Measurements from ENCODE around the gene NAA20.
A peak's percentile ranks its signal among the peaks of the same experiment; 100 is the strongest.

Gene NAA20

DNA sequence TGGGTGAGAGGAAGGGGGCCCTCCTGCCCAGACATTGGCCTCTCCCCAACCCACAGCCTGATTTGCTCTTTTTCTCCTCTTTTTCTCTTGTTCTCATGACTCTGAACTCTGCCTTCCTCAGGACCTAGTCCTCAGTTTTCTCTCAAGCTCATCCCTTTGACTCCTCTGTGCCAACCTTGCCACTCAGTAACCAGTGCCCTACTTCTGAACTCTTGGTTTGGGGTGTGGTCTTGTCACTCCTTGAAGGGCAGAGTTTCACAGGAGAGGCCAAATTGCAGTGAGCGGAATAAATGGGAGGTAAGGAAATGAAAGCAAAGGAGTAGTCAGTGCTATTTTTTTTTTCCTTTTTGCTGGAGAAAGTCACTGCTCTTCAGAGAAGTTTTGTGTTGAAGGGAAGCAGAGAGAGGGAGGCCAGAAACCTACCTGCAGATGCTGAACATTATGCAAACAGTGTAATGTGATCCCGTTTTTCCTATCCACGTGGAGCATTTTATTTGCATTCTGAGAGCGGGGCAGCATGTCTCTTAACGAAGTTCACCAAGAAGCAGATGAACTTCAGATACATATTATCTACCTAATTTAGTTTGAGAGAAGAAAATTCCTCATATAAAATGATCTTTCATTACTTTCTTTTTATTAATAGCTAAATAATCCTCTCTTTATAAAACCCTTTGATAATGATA, 62.1 kb downstream of the NAA20 start:
- peak; percentile 90 for DNase-seq

Measured in NCI-H510A treated with DMSO at 0.1 percent for 48 hours (cell line).